Stimulated activated CD8-positive, alpha-beta memory T cell treated with anti-CD3 and anti-CD28 coated beads, Interleukin-12 subunit alpha, Interleukin-12 subunit beta, amount 100 ng/mL, for 4 hours (primary cell): ENCODE measurements around the gene UGT1A8.
"Not testable (repeated sequence)": the region's sequence is repeated elsewhere in the genome, so short reads cannot be mapped to it uniquely, and the experiment has no call there.

Source experiments
- DNase-seq: peaks from one replicate; pipeline ENCODE4 v3.0.0-alpha.2; 2020; ENCODE audit warnings: low read depth

The UGT1A8 gene

DNA sequence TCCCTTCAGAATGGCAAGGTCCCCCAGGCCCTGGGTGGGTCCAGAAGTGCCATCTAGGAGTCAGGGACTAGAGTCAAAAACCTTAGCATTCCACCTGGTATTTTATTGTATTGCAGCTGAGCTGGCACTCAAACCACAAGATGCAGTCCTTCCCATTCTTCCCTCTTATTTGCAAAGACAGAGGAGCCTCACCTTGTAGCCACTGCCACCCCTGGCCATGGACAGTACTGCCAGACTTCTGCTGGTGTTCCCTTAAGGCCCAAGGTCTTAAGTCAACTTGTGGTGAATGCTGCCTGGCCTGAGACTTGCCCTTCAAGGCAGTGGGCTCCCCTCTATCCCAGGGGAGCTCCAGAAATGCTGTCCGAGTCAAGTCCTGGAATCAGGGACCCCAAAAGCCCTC lies 25.7 kb downstream of the UGT1A8 start:
- DNase-seq = no peak

- not testable (repeated sequence) for DNase-seq
These were observed 28.6 kb downstream of the UGT1A8 start for GRCh38 chr2:233646033-233646432.

- DNase-seq = no peak
These were observed 33.5 kb downstream of the UGT1A8 start for GRCh38 chr2:233650981-233651380.

DNA sequence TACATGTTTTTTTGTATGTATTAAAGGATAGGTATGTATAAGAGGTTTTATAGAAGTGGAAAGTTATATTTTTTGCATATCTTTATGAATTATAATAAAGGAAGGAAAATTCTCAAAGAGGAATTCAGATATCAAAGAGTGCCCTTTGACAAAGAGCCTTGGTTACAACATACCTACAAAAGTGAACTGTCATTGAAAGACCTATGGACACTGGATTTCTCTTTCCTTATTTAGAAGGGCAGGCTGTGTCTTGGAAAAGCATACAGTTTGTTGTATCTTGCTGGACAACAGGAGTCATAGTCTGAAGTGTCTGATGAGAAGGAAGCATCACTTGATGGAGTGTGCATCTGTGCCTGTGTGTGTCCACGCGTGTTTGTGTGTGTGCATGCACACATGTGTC lies 34.0 kb downstream of the UGT1A8 start:
- DNase-seq = no peak

GRCh38 chr2:233654501-233654900 lies 37.1 kb downstream of the UGT1A8 start:
- no peak for DNase-seq

- no peak for DNase-seq
These were observed 37.6 kb downstream of the UGT1A8 start for GRCh38 chr2:233655043-233655442.

DNA sequence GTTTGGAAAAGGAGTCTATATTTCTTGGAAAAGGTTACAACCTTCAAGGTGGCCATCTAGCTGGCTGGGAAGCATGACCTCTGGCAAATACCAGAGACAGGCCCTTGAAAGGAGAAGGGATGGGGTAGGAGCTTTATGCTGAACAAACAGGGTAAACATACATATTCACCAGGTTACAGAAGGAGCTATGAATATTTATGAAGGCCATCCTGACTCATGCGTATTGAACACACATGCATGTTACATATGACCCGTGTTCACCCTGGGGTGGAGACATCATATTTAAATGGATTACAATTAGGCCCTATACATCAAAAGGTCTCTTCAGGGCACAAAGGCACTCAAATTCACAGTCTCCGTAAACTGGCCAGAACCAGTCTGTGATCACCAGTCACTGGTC lies 38.5 kb downstream of the UGT1A8 start:
- not testable (repeated sequence) for DNase-seq

DNA sequence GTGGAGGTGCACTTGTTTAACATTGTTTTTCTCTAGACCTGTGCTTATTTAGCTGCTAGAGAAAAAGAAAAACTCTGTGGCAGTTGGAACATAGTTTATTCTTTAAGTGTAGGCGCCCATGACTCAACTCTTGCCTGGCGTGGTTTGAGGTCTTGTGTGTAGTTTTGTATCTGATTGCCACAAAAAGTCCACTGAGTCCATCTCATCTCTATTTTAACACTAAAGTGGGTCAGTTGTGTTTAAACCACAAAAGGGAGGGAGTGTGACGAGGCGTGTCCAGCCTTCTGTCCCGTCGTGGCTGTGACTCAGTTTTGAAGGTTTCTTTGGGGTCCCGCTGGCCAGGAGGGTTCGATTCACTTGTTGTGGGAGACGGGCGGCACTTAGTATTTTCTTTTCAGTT lies 39.0 kb downstream of the UGT1A8 start:
- DNase-seq = no peak

- DNase-seq = no peak
These were observed 41.2 kb downstream of the UGT1A8 start for GRCh38 chr2:233658610-233659009.

DNA sequence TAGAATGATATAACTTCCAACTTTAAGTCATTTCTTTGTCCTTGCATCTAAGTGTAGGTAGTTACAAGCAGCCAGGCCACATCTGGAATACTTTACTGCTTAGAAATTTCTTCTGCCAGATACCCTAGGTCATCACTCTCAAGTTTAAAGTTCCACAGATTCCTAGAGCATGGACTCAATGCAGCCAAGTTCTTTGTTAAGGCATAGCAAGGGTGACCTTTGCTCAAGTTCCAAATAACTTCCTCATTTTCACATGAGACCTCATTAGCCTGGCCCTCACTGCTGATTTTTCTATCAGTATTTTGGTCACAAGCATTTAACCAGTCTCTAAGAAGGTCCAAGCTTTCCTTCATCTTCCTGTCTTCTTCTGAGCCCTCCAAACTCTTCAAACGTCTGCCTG lies 46.5 kb downstream of the UGT1A8 start:
- no peak for DNase-seq

GRCh38 chr2:233668605-233669260 lies 51.3 kb downstream of the UGT1A8 start:
- DNase-seq = no peak

DNA sequence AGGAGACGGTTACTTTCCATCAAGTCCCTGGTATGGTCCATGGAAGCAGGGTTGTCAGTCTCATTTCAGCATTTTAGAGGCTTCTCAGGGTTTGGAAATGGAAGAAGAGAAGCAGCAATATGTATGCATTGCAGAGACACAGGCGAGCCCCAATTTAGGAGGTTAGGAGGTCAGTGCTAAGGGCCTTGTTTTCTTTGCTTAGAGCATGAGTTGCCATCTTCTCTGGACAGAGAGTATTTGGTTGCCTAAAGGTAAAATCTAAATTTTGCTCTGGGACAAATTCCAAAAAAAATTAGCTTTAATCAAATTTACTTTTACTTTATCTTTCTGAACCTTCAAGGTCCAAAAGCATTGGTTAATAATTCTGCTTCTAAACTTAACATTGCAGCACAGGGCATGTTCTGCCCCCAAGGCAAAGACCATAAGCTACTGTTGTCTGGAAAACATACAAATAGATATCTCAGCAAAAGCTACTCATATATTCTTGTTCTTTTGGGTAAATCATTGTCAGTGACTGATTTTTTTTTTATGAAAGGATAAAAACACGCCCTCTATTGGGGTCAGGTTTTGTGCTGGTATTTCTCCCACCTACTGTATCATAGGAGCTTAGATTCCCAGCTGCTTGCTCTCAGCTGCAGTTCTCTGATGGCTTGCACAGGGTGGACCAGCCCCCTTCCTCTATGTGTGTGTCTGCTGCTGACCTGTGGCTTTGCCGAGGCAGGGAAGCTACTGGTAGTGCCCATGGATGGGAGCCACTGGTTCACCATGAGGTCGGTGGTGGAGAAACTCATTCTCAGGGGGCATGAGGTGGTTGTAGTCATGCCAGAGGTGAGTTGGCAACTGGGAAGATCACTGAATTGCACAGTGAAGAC lies 54.1 kb downstream of the UGT1A8 start, which contains the start of gene UGT1A9:
Gene UGT1A9, plus strand, starts transcription at position 609 of the 872 bp plus-strand sequence. Its CDS starts 37 bp downstream, at position 646.
- DNase-seq = no peak

GRCh38 chr2:233672886-233673285 lies 55.5 kb downstream of the UGT1A8 start:
- no peak for DNase-seq

DNA sequence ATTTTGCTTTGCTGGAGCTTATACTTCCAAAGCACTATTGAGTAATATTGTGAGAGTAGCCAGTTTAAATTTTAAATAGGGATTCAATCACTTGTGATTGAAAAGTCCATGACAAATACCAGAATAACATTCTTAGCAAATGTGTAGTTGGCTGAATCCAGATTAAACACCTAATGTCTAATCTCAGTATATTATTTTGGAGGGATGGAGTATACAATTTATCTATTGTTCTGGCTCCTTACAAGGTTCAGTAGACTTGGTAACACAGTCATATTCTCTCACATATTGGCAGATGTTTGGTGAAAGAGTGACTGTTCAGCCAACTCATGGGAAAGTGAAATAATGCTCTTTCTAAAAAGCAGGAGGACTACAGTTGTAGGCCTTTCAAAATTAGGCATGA lies 56.5 kb downstream of the UGT1A8 start:
- DNase-seq = no peak

DNA sequence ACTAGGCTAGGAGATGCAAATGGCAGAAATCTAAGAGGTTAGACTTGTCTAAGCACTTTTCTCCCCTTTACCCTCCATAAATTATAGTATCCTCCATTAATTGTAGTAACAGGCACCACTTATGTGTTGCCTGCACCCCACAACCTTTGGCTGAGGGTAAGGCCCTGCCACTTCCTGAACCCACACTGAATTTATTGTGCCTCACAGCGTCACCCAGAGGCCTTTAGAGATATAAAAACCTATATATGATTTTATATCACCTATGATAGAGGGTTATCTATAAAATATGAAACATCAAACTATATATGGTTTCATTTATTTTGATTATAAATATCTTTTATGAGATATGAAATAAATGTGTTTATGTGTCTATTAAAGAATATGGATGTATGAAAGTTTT lies 56.9 kb downstream of the UGT1A8 start:
- no peak for DNase-seq

- no peak for DNase-seq
These were observed 57.6 kb downstream of the UGT1A8 start for GRCh38 chr2:233674995-233675394.

DNA sequence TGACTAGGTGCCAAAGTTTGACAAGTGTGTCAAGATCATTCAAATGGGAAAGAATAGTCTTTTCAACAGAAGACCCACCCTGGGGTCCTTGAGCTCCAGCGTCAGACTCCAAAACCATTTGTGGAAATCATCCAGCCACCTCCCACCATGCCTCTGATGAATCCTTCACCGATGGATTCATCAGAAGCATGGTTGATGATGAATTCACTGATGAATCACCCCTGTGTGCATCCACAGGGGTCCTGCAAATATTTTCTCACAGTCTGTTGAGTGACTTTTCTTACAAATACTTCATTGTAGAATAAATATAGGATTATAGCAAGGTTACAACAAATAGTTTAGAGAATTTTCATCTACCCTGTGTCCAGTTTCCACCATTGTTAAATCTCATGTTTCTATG lies 58.6 kb downstream of the UGT1A8 start:
- DNase-seq = no peak

DNA sequence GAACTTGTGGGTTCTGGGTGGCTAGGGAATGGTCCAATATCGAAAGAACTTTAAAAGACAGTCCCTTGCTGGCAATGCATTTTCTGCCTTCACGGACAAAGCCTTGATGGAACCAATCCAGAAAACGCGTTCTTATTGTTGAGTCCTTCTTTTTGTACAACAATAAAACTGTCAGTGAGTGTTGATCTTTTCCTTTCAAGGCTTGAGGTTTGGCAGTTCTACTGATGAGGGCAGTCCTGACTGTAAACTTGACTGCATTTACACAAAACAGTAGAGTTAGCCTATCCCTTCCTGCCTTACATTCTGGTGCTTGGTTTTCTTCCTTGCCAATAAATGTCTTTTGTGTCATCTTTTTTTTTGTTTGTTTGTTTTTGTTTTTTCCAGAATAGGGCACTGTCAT lies 61.8 kb downstream of the UGT1A8 start:
- no peak for DNase-seq

DNA sequence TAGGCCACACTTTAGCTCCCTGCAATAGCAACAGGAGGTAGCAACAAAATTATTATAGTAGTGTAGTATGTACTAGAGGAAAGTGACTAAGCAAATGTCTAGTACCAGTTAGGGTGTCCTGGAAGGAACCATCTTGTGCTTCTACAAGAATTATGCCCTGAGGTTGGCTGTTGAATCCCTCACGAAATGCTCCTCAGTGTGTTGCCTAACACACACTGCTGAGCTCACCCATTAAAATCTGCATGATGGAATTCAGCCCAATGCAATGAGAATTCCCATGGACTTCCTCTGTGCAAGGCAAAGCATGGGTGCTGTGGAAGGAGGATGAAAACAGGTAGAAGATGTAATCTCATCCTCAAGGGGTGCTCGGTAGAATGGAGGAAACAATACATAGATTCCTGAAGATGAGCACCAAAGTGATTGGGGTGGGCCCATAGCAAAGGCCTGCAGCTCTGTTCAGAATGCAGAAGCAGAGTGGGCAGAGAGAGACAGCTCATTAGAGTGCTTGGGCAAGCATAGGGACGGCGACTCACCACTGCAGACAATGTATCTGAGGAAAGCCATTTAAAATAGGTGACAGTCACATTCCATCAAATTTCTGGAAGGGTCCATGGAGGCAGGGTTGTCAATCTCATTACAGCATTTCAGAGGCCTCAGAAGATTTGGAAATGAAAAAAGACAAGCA lies 63.1 kb downstream of the UGT1A8 start:
- DNase-seq = no peak

GRCh38 chr2:233681521-233682099 lies 64.2 kb downstream of the UGT1A8 start, which contains the start of gene UGT1A7:
UGT1A7 (plus strand) TSS chr2:233681901; CDS start chr2:233681938, 37 bp downstream.
- DNase-seq = no peak

DNA sequence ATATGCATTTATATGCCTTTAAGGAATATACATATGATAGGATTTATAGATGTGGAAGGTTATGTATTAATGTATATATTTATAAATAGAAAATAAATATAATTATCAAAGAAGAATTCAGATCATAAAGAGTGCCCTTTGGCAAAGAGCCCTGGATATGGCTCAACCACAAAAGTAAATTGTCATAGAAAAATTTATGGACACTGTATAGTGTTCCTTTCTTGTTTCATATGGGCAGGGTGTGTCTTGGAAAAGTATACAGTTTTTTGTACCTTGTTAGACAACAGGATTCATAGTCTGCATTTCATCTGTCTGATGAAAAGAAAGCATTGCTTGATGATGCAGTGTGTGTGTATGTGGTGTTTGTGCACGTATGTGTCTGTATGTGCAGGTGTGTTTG lies 67.2 kb downstream of the UGT1A8 start:
- DNase-seq = no peak

DNA sequence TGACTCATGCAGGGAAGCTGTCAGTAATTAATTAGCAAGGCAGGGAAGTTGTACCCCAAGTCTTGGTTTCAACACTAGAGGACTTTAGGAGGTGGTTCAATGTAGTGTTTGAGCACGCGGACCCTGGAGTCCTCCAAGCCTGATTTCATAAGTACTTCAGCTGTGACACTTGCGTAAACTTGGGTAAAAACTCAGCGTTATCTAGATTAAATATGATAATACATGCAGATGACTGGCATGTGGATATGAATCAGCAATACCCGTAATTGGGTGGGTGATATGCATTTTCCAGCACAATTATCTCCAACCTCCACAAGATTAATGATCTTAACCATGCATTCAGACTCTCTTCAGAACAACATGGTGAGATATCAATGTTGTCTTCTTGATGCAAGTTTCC lies 69.5 kb downstream of the UGT1A8 start:
- no peak for DNase-seq
